AG04449 (cell line): ENCODE data around the gene MAGI1.

Experiments
- CTCF ChIA-PET: fragments of 350-600 bp; formaldehyde crosslinking; extraction: SDS; loops from one replicate; lab custom pipeline; 2021; ENCODE audit warnings: antibody characterized with exemption; lab: Yijun Ruan, JAX
- POLR2A ChIA-PET: fragments of 400-600, 350-600 bp; formaldehyde crosslinking; extraction: SDS; loops from one replicate; lab custom pipeline; 2020; ENCODE audit warnings: antibody characterized with exemption, inconsistent platforms; lab: Yijun Ruan, JAX
- DNase-seq: peaks from one replicate; pipeline ENCODE4 v3.0.0-alpha.2; 2010; ENCODE audit warnings: low read depth, low spot score
- H3K4me3 ChIP-seq: 2 replicates; pipeline ENCODE4 v1.5.1; 2011; ENCODE audit warnings: low read depth, mild to moderate bottlenecking, control low read depth, low read length
- CTCF ChIP-seq: IDR thresholded peaks from one replicate; pipeline ENCODE4 v1.5.1; 2011; ENCODE audit warnings: mild to moderate bottlenecking, moderate library complexity, low read length, control low read depth, inconsistent platforms; ENCODE audit not compliant: insufficient read depth; ENCODE audit errors: missing control alignments

MAGI1 gene

GRCh38 chr3:66019896-66020295, 18.8 kb downstream of the MAGI1 start:
- CTCF ChIA-PET = interaction anchor here (1.1 kb wide), 1 partner anchor 75 kb away, joined by 3 read pairs; no protein-coding TSS in a partner anchor
- no peak for TF ChIP-seq CTCF
- POLR2A ChIA-PET = no interaction called here

GRCh38 chr3:66018057-66019033, 20.4 kb downstream of the MAGI1 start:
- no peak for TF ChIP-seq CTCF
- DNase-seq = no peak
- POLR2A ChIA-PET = no interaction called here
- no peak overlapping the region for H3K4me3 ChIP-seq
- CTCF ChIA-PET = interaction anchor here (1.5 kb wide), 1 partner anchor 13 kb away, joined by 4 read pairs; no protein-coding TSS in a partner anchor

More at GRCh38 chr3:66019896-66020295, 18.8 kb downstream of the MAGI1 start:
- no peak for DNase-seq
- no peak overlapping the region for H3K4me3 ChIP-seq

GRCh38 chr3:66017591-66017990, 21.1 kb downstream of the MAGI1 start:
- ChIA-PET CTCF (interaction anchor here (1.5 kb wide), 1 partner anchor 12 kb away, joined by 4 read pairs; no protein-coding TSS in a partner anchor), POLR2A (no interaction called here)
- no peak for DNase-seq
- no peak for TF ChIP-seq CTCF
- H3K4me3 ChIP-seq = no peak overlapping the region

GRCh38 chr3:66017084-66017483, 21.6 kb downstream of the MAGI1 start:
- ChIA-PET POLR2A (no interaction called here), CTCF (interaction anchor here (1.5 kb wide), 1 partner anchor 11 kb away, joined by 4 read pairs; no protein-coding TSS in a partner anchor)
- no peak overlapping the region for H3K4me3 ChIP-seq
- TF ChIP-seq CTCF = no peak
- DNase-seq = no peak

GRCh38 chr3:66015841-66016240, 22.9 kb downstream of the MAGI1 start:
- no peak overlapping the region for H3K4me3 ChIP-seq
- DNase-seq = no peak
- CTCF ChIA-PET = no interaction called here
- no peak for TF ChIP-seq CTCF
- POLR2A ChIA-PET = no interaction called here

- H3K4me3 ChIP-seq = no peak overlapping the region
- no peak for DNase-seq
- POLR2A ChIA-PET = no interaction called here
- TF ChIP-seq CTCF = no peak
- CTCF ChIA-PET = no interaction called here
Observed at GRCh38 chr3:66014651-66015050, 24.1 kb downstream of the MAGI1 start.
